ENCODE measurements around the gene DCP1A.
"Not testable (repeated sequence)": the region's sequence is repeated elsewhere in the genome, so short reads cannot be mapped to it uniquely, and the experiment has no call there.

Gene DCP1A

GRCh38 chr3:53328746-53329145 is 18.6 kb downstream of the DCP1A start:
- DNase-seq (ENCODE audit: low read depth in 2 of 2), result no peak

GRCh38 chr3:53327986-53328385 is 19.4 kb downstream of the DCP1A start:
- DNase-seq (ENCODE audit: low read depth in 2 of 2), result not testable (repeated sequence)

GRCh38 chr3:53324105-53324504 is 23.2 kb downstream of the DCP1A start:
- no peak for DNase-seq (ENCODE audit: low read depth in 2 of 2)

GRCh38 chr3:53320697-53321096 is 26.6 kb downstream of the DCP1A start:
- DNase-seq (ENCODE audit: low read depth in 2 of 2), result no peak

- no peak for DNase-seq (ENCODE audit: low read depth in 2 of 2)
These were observed 28.8 kb downstream of the DCP1A start for GRCh38 chr3:53318522-53318921.

GRCh38 chr3:53312832-53313231 is 34.5 kb downstream of the DCP1A start:
- no peak for DNase-seq (ENCODE audit: low read depth in 2 of 2)

GRCh38 chr3:53311882-53312281 is 35.5 kb downstream of the DCP1A start:
- no peak for DNase-seq (ENCODE audit: low read depth in 2 of 2)

GRCh38 chr3:53303957-53304356 is 43.4 kb downstream of the DCP1A start:
- DNase-seq (ENCODE audit: low read depth in 2 of 2), result no peak

GRCh38 chr3:53303549-53303948 is 43.8 kb downstream of the DCP1A start:
- DNase-seq (ENCODE audit: low read depth in 2 of 2), result no peak

- no peak for DNase-seq (ENCODE audit: low read depth in 2 of 2)
These were observed 46.5 kb downstream of the DCP1A start for GRCh38 chr3:53300826-53301225.

- not testable (repeated sequence) for DNase-seq (ENCODE audit: low read depth in 2 of 2)
These were observed 47.7 kb downstream of the DCP1A start for GRCh38 chr3:53299611-53300023.

- no peak for DNase-seq (ENCODE audit: low read depth in 2 of 2)
These were observed 51.9 kb downstream of the DCP1A start for GRCh38 chr3:53295410-53295809.

GRCh38 chr3:53293867-53294266 is 53.5 kb downstream of the DCP1A start:
- DNase-seq (ENCODE audit: low read depth in 2 of 2), result no peak

GRCh38 chr3:53288214-53288613 is 59.1 kb downstream of the DCP1A start:
- no peak for DNase-seq (ENCODE audit: low read depth in 2 of 2)

- DNase-seq (ENCODE audit: low read depth in 2 of 2), result no peak
These were observed 60.2 kb downstream of the DCP1A start for GRCh38 chr3:53287131-53287629.

- no peak for DNase-seq (ENCODE audit: low read depth in 2 of 2)
These were observed 60.6 kb downstream of the DCP1A start for GRCh38 chr3:53286727-53287126.

GRCh38 chr3:53282581-53282980 is 64.8 kb downstream of the DCP1A start:
- DNase-seq (ENCODE audit: low read depth in 2 of 2), result no peak

GRCh38 chr3:53278667-53279066 is 68.7 kb downstream of the DCP1A start:
- DNase-seq (ENCODE audit: low read depth in 2 of 2), result no peak

GRCh38 chr3:53274938-53275605 is 72.3 kb downstream of the DCP1A start:
- DNase-seq (ENCODE audit: low read depth in 2 of 2), result no peak

- DNase-seq (ENCODE audit: low read depth in 2 of 2), result no peak
These were observed 74.1 kb downstream of the DCP1A start for GRCh38 chr3:53273146-53273670.

GRCh38 chr3:53269888-53270880 is 77.2 kb downstream of the DCP1A start:
- DNase-seq (ENCODE audit: low read depth in 2 of 2), result no peak

- DNase-seq (ENCODE audit: low read depth in 2 of 2), result not testable (repeated sequence)
These were observed 78.2 kb downstream of the DCP1A start for GRCh38 chr3:53269193-53269592.

All from stimulated activated CD8-positive, alpha-beta memory T cell treated with anti-CD3 and anti-CD28 coated beads, Interleukin-2, amount 100 ng/mL, for 48 hours (primary cell).